ENCODE data around the gene HEBP2. TPM values are rescaled to one million over a fixed set of nuclear protein-coding genes. Genes with fewer than 3 reads are reported as not detected.
A peak's percentile ranks its signal among the peaks of the same experiment; 100 is the strongest.

Gene HEBP2
- total and polyA plus RNA-seq, 2 experiments from 2014 or later, result 25.6 to 118 TPM

- Histone ChIP-seq H3F3A (replicated peaks; ENCODE audit: low read depth) (no peaks in the 10 kb centered on the region), H3K4me3 (no peak overlapping the region; the same call in 1 of the 2 replicates), H3K36me3 (ENCODE audit: insufficient read depth) (no peaks in the 10 kb centered on the region), H3K27ac (ENCODE audit: low read depth) (no peak overlapping the region), H2AFZ (no peak overlapping the region), H4K20me1 (replicated peaks; ENCODE audit: insufficient read depth) (no peaks in the 10 kb centered on the region), H3K4me2 (peak overlapping the region; percentile 46; the same call in 1 of the 2 replicates), H3K4me1 (ENCODE audit: insufficient read depth) (peaks cover 19% of the 10 kb centered on the region), H3K9me2 (ENCODE audit: insufficient read depth) (no peaks in the 10 kb centered on the region), H3K79me2 (replicated peaks; ENCODE audit: insufficient read depth) (no peaks in the 10 kb centered on the region), H3K27me3 (ENCODE audit: insufficient read depth) (no peaks in the 10 kb centered on the region)
- ATAC-seq (no peak), DNase-seq (ENCODE audit: low spot score) (peak; percentile 57)
- Mint-ChIP-seq H3K27me3 (ENCODE audit: insufficient read depth, low read depth, poor library complexity) (peaks cover 6% of the 10 kb centered on the region), H3K27ac (no peak overlapping the region), H3K4me3 (no peak overlapping the region), H3K4me1 (peaks cover 22% of the 10 kb centered on the region), H3K9me3 (no peaks in the 10 kb centered on the region; the same call in 2 of the 3 replicates), H3K36me3 (ENCODE audit: low read depth) (no peaks in the 10 kb centered on the region)
- TF ChIP-seq POLR2AphosphoS5 (IDR thresholded peaks at IDR 0.05; ENCODE audit: low read depth) (no peak), EZH2phosphoT487 (IDR thresholded peaks at IDR 0.05; ENCODE audit: unreplicated experiment) (no peak), CTCF (conservative IDR thresholded peaks at IDR 0.05; ENCODE audit: low read depth in 2 of 2) (no peak), STAT1 (IDR thresholded peaks at IDR 0.05; ENCODE audit: unreplicated experiment) (no peak)
Observed at GRCh38 chr6:138378463-138378862, 25.6 kb upstream of the HEBP2 start.

GRCh38 chr6:138382498-138383265, 21.3 kb upstream of the HEBP2 start:
- Histone ChIP-seq H3K79me2 (replicated peaks; ENCODE audit: insufficient read depth) (no peaks in the 10 kb centered on the region), H2AFZ (0 out of 2 replicates have a peak overlapping the region, but pooled peaks have one; percentile 30), H3K4me3 (no peak overlapping the region), H3K27ac (ENCODE audit: low read depth) (no peak overlapping the region), H3K4me2 (no peak overlapping the region), H3K4me1 (ENCODE audit: insufficient read depth) (peaks cover 16% of the 10 kb centered on the region), H3K27me3 (ENCODE audit: insufficient read depth) (no peaks in the 10 kb centered on the region), H4K20me1 (replicated peaks; ENCODE audit: insufficient read depth) (no peaks in the 10 kb centered on the region), H3K9me2 (ENCODE audit: insufficient read depth) (no peaks in the 10 kb centered on the region), H3F3A (replicated peaks; ENCODE audit: low read depth) (no peaks in the 10 kb centered on the region), H3K36me3 (ENCODE audit: insufficient read depth) (no peaks in the 10 kb centered on the region)
- H3K9me3 Mint-ChIP-seq, result no peaks in the 10 kb centered on the region
- H3K4me3 Mint-ChIP-seq, result no peak overlapping the region
- no peaks in the 10 kb centered on the region for H3K36me3 Mint-ChIP-seq (ENCODE audit: low read depth)
- peaks cover 8% of the 10 kb centered on the region for H3K27me3 Mint-ChIP-seq (ENCODE audit: insufficient read depth, low read depth, poor library complexity)
- ATAC-seq (peak; percentile 95), DNase-seq (ENCODE audit: low spot score) (peak; percentile 60)
- TF ChIP-seq CTCF (conservative IDR thresholded peaks at IDR 0.05; ENCODE audit: low read depth in 2 of 2) (peak; percentile 48 to 58; a peak in 3 of 4 replicates), POLR2AphosphoS5 (IDR thresholded peaks at IDR 0.05; ENCODE audit: low read depth) (no peak)
- no peak overlapping the region for H3K27ac Mint-ChIP-seq
- H3K4me1 Mint-ChIP-seq, result peaks cover 24% of the 10 kb centered on the region
